K562 (cell line): Measurements from ENCODE around the gene TEPSIN. TPM values are rescaled to one million over a fixed set of nuclear protein-coding genes. Genes with fewer than 3 reads are reported as not detected.

Experiments
- ATAC-seq: fragments of 200-7000 bp; cut with Tn5 transposase; 3 replicates; pipeline ENCODE4 v1.9.1; 2020; ENCODE audit warnings: moderate library complexity
- BruUV-seq: library from RNA; stranded (reverse); fragments of 400-500 nt; replicated peaks from 2 replicates; lab custom pipeline; 2021; lab: Mats Ljungman, UMichigan
- CTCF ChIA-PET: fragments of 300-600 bp; formaldehyde crosslinking; extraction: SDS; loops from one replicate; lab custom pipeline; 2021; ENCODE audit warnings: low intra/inter-chr PET ratio; lab: Yijun Ruan, JAX
- POLR2A ChIA-PET: fragments of 300-600, 350-650 bp; sonication (Branson Sonifier 250); formaldehyde crosslinking; extraction: SDS; loops from one replicate; lab custom pipeline; 2021; ENCODE audit warnings: antibody characterized with exemption, inconsistent platforms; lab: Yijun Ruan, JAX
- DNase-seq, 4 experiments: peaks; one replicate each; pipeline versions ENCODE4 v3.0.0 to v3.0.0-alpha.2; 2011 to 2018; ENCODE audit warnings: low spot score in 3 of 4, mixed read lengths in 3 of 4; ENCODE audit errors: extremely low read depth in 1 of 4
- FAIRE-seq: peaks from 2 replicates; lab custom pipeline; 2011; peaks lifted over from hg19 to GRCh38; lab: Jason Lieb, UNC
- H2AFZ ChIP-seq: 2 replicates; pipeline ENCODE4 v1.6.0; 2011; ENCODE audit warnings: low read depth, low read length, control low read depth, inconsistent platforms
- H3K27ac ChIP-seq: fragments of 200-600 bp; 3 replicates; pipeline ENCODE4 v1.8.0; 2011; ENCODE audit warnings: low read depth, mild to moderate bottlenecking, control low read depth, inconsistent platforms, low read length, moderate library complexity, mixed read lengths; ENCODE audit errors: extremely low read depth
- H3K27me3 ChIP-seq, 2 experiments: fragments of 300-600 bp in 1 of 2; 2 replicates in 1 of 2; 3 replicates in 1 of 2; pipeline versions ENCODE4 v1.6.0 to v1.8.0; 2011; ENCODE audit warnings: inconsistent platforms in 2 of 2, low read length in 2 of 2, mild to moderate bottlenecking in 1 of 2, mixed read lengths in 1 of 2, moderate library complexity in 1 of 2; ENCODE audit not compliant: control insufficient read depth in 2 of 2, insufficient read depth in 2 of 2
- H3K36me3 ChIP-seq: fragments of 300-600 bp; 3 replicates; pipeline ENCODE4 v1.8.0; 2011; ENCODE audit warnings: mild to moderate bottlenecking, low read length, inconsistent platforms; ENCODE audit not compliant: control insufficient read depth, insufficient read depth
- H3K4me1 ChIP-seq, 2 experiments: fragments of 200-600 bp in 1 of 2; replicated peaks in 1 of 2; 2 replicates in 1 of 2; 3 replicates in 1 of 2; pipeline versions ENCODE4 v1.5.1 to v1.8.0; 2011; ENCODE audit warnings: inconsistent platforms in 2 of 2, low read length in 2 of 2, mild to moderate bottlenecking in 1 of 2, mixed read lengths in 1 of 2, moderate library complexity in 1 of 2; ENCODE audit not compliant: control insufficient read depth in 2 of 2, insufficient read depth in 2 of 2
- H3K4me2 ChIP-seq: 2 replicates; pipeline ENCODE4 v1.6.1; 2011; ENCODE audit warnings: low read length, control low read depth, inconsistent platforms, mixed read lengths; ENCODE audit not compliant: insufficient read depth
- H3K4me3 ChIP-seq: fragments of 200-600 bp; sonication (generic), shearing (Covaris generic); 2 replicates; pipeline ENCODE4 v1.5.1; 2016; ENCODE audit warnings: control low read depth, inconsistent platforms
- H3K79me2 ChIP-seq: fragments of 200-600 bp; 3 replicates; pipeline ENCODE4 v1.8.0; 2011; ENCODE audit warnings: low read length, inconsistent platforms; ENCODE audit not compliant: control insufficient read depth, insufficient read depth
- H3K9ac ChIP-seq, 2 experiments: 2 replicates each; pipeline versions ENCODE4 v1.6.0 to v1.6.1; 2011; ENCODE audit warnings: low read depth in 2 of 2, low read length in 2 of 2, control low read depth in 1 of 2, inconsistent platforms in 1 of 2, mild to moderate bottlenecking in 1 of 2, mixed read lengths in 1 of 2; ENCODE audit not compliant: insufficient read depth in 1 of 2
- H3K9me1 ChIP-seq: one replicate; pipeline ENCODE4 v1.6.0; 2011; ENCODE audit warnings: inconsistent platforms, mild to moderate bottlenecking, low read length, moderate library complexity; ENCODE audit not compliant: control insufficient read depth, insufficient read depth
- H3K9me3 ChIP-seq: replicated peaks from 2 replicates; pipeline ENCODE4 v1.5.1; 2011; ENCODE audit warnings: low read depth, low read length, inconsistent platforms; ENCODE audit not compliant: control insufficient read depth, insufficient read depth
- H4K20me1 ChIP-seq: replicated peaks from 2 replicates; pipeline ENCODE4 v1.6.1; 2011; ENCODE audit warnings: low read length, inconsistent platforms, mixed read lengths; ENCODE audit not compliant: control insufficient read depth, insufficient read depth
- BCL6 ChIP-seq: fragments of 250-450 bp; sonication (Bioruptor Pico); IDR thresholded peaks from 2 replicates; pipeline ENCODE4 v1.4.0; 2020
- ETS1 ChIP-seq: conservative IDR thresholded peaks from 2 replicates; pipeline ENCODE4 v1.6.1; 2011; ENCODE audit warnings: low read depth, mild to moderate bottlenecking, low read length; ENCODE audit not compliant: control insufficient read depth
- ETV1 ChIP-seq: fragments of 450-650 bp; conservative IDR thresholded peaks from 2 replicates; pipeline ENCODE4 v1.6.1; 2016; ENCODE audit warnings: missing genetic modification characterization, control low read depth, low read depth, missing compliant biosample characterization
- HMGN3 ChIP-seq: IDR thresholded peaks from 2 replicates; pipeline ENCODE4 v1.6.1; 2011; ENCODE audit warnings: borderline replicate concordance, low read depth, mild to moderate bottlenecking, mixed read lengths, low read length; ENCODE audit not compliant: insufficient read length; ENCODE audit errors: extremely low read depth
- KAT7 ChIP-seq: sonication (generic); formaldehyde crosslinking; IDR thresholded peaks from 2 replicates; pipeline ENCODE4 v1.8.0; 2022; ENCODE audit warnings: missing genetic modification reagents, mild to moderate bottlenecking, borderline replicate concordance
- MAZ ChIP-seq, 2 experiments: fragments of 450-650 bp in 1 of 2; sonication (generic) in 1 of 2; formaldehyde crosslinking; IDR thresholded peaks in 1 of 2; conservative IDR thresholded peaks in 1 of 2; 2 replicates each; pipeline versions ENCODE4 v1.4.0 to v1.5.0; 2020; ENCODE audit warnings: mild to moderate bottlenecking in 1 of 2, missing genetic modification reagents in 1 of 2
- MEIS2 ChIP-seq: fragments of 450-650 bp; IDR thresholded peaks from 2 replicates; pipeline ENCODE4 v1.6.1; 2014; ENCODE audit warnings: mild to moderate bottlenecking; ENCODE audit not compliant: partially characterized antibody
- NONO ChIP-seq, 2 experiments: fragments of 200-400 bp in 1 of 2; fragments of 450-650 bp in 1 of 2; formaldehyde crosslinking in 1 of 2; IDR thresholded peaks; 2 replicates each; pipeline ENCODE4 v1.6.1; 2017; ENCODE audit warnings: low read depth in 2 of 2, mild to moderate bottlenecking in 2 of 2, moderate library complexity in 2 of 2, low read length in 1 of 2
- PHF8 ChIP-seq: fragments of 200-600 bp; sonication (generic); IDR thresholded peaks from 2 replicates; pipeline ENCODE4 v1.6.1; 2012; ENCODE audit warnings: mixed run types, mild to moderate bottlenecking, inconsistent platforms, low read length, moderate library complexity, borderline replicate concordance
- PML ChIP-seq: IDR thresholded peaks from 2 replicates; pipeline ENCODE4 v1.6.1; 2012; ENCODE audit warnings: low read length, inconsistent platforms
- RREB1 ChIP-seq: fragments of 250-450 bp; sonication (Bioruptor Pico); IDR thresholded peaks from 2 replicates; pipeline ENCODE4 v1.4.0; 2020
- SIN3B ChIP-seq: fragments of 450-650 bp; IDR thresholded peaks from 2 replicates; pipeline ENCODE4 v1.6.1; 2017; ENCODE audit warnings: low read depth, mild to moderate bottlenecking, moderate library complexity
- TGIF2 ChIP-seq: sonication (generic); formaldehyde crosslinking; IDR thresholded peaks from 2 replicates; pipeline ENCODE4 v1.8.1; 2022; ENCODE audit warnings: mild to moderate bottlenecking, missing genetic modification reagents, moderate library complexity
- ZNF121 ChIP-seq: sonication (generic); formaldehyde crosslinking; conservative IDR thresholded peaks from 2 replicates; pipeline ENCODE4 v1.8.0; 2022; ENCODE audit warnings: missing genetic modification reagents
- WGBS: fragments of 100-300 bp; shearing (Covaris generic); methylation state at CpG from one replicate; pipeline ENCODE4 v1.1.6; 2016; ENCODE audit warnings: low coverage, mixed read lengths; ENCODE audit not compliant: insufficient coverage; ENCODE audit errors: missing lambda C conversion rate; 5-methylcytosine and 5-hydroxymethylcytosine counted together
- in situ Hi-C: fragments of 300-500 bp; cut with MboI; formaldehyde crosslinking; loops from 4 replicates; pipeline ENCODE4 v1.15.0; 2018; ENCODE audit warnings: inconsistent platforms, mixed read lengths
- intact Hi-C: fragments of 100-400 bp; cut with micrococcal nuclease; formaldehyde crosslinking; loops from 2 replicates; pipeline ENCODE4 v1.14.2; 2022
- polyA plus RNA-seq, 8 experiments: library from polyadenylated mRNA; depleted of rRNA in 4 of 8; stranded (reverse) in 5 of 8; unstranded in 3 of 8; fragments of >200 nt; fragmentation: Nextera tagmentation in 2 of 8; fragmentation: Illumina TruSeq in 1 of 8; extraction: Ambion mirVana in 2 of 8; extraction: Trizol in 1 of 8; gene quantifications; 2 replicates each; pipeline versions ENCODE4 v1.2.1 to v1.2.3, GENCODE V29; 2011 to 2014; ENCODE audit warnings: inconsistent platforms in 1 of 8, missing spikeins in 1 of 8
- total RNA-seq, 7 experiments: library from RNA; depleted of rRNA in 6 of 7; stranded (reverse); fragments of >200 nt in 6 of 7; fragmentation: Illumina TruSeq in 2 of 7; extraction: Trizol in 2 of 7; gene quantifications; 2 replicates each; pipeline versions ENCODE4 v1.2.1 to v1.2.3, GENCODE V29; 2011 to 2021; ENCODE audit warnings: low replicate concordance in 1 of 7

The TEPSIN gene
- total and polyA plus RNA-seq, 9 of the 15 experiments (the other 6 are each of a cell fraction or from before 2014, with no cell fraction given), result 0.80 to 29.8 (median 5.3) TPM

- no TSS peak for BruUV-seq
- 0% methylated on average over 9 of the region's 30 CpGs for WGBS
- TF ChIP-seq ZNF121 (CRISPR knock-in tag) (no peak), MAZ (CRISPR knock-in tag; conservative IDR thresholded peaks at IDR 0.05 in 1 of 2, IDR thresholded peaks at IDR 0.05 in 1 of 2) (peak in 1 of 2 experiments; percentile 19; a peak in 1 of 4 replicates), HMGN3 (peak; percentile 17), TGIF2 (CRISPR knock-in tag) (peak; percentile 65; the same call in 1 of the 2 replicates), RREB1 (0 out of 2 replicates have a peak, but pooled peaks have one; percentile 27), NONO (IDR thresholded peaks at IDR 0.05; ENCODE audit: low read depth in 2 of 2, low read length in 1 of 2) (0 out of 4 replicates have a peak, but pooled peaks of 1 of the 2 experiments have one; percentile 50), KAT7 (CRISPR knock-in tag) (peak; percentile 35; the same call in 1 of the 2 replicates), SIN3B (peak; percentile 20; the same call in 1 of the 2 replicates), PHF8 (peak; percentile 55; the same call in 1 of the 2 replicates), MEIS2 (no peak), BCL6 (CRISPR knock-in tag) (no peak), PML (no peak), ETV1 (tag) (no peak), ETS1 (0 out of 2 replicates have a peak, but pooled peaks have one; percentile 24)
These were observed 16.3 kb downstream of the TEPSIN start for GRCh38 chr17:81222620-81222905.

More at GRCh38 chr17:81222620-81222905, 16.3 kb downstream of the TEPSIN start:
- ChIA-PET POLR2A (interaction anchor here (0.5 to 1.0 kb wide), 7 partner anchors 11 to 481 kb away, joined by 3 to 4 read pairs (median 3); partner anchors contain the start of genes ACTG1, MRPL12, NDUFAF8 and TEPSIN), CTCF (no interaction called here)
- Histone ChIP-seq H3K27ac (peak overlapping the region; percentile 49; the same call in 2 of the 3 replicates), H3K4me2 (peak overlapping the region; percentile 82), H3K4me3 (peak overlapping the region; percentile 93), H3K9me1 (no peaks in the 10 kb centered on the region), H4K20me1 (no peaks in the 10 kb centered on the region), H2AFZ (peak overlapping the region; percentile 89), H3K4me1 (peaks cover 10 to 42% of the 10 kb centered on the region in 2 experiments), H3K9ac (peak overlapping the region; percentile 59 to 89; a peak in 3 of 4 replicates), H3K36me3 (peaks cover 5% of the 10 kb centered on the region; the same call in 1 of the 3 replicates), H3K79me2 (peaks cover 5% of the 10 kb centered on the region; the same call in 2 of the 3 replicates), H3K9me3 (no peaks in the 10 kb centered on the region), H3K27me3 (no peaks in the 10 kb centered on the region)
- intact Hi-C loops, result loop anchor here (10.0 kb wide), 1 partner anchor 238 kb away; no protein-coding TSS in a partner anchor
- in situ Hi-C loops, result no loop called here
- ATAC-seq (no peak), DNase-seq (no peak), FAIRE-seq (no peak)
